GM10847 (cell line): Measurements from ENCODE around the gene PPP1R14C.

ENCODE experiments used
- POLR2A ChIP-seq: IDR thresholded peaks from 2 replicates; pipeline ENCODE4 v1.6.1; 2011; ENCODE audit not compliant: insufficient read length; ENCODE audit errors: extremely low read depth

Gene PPP1R14C

DNA sequence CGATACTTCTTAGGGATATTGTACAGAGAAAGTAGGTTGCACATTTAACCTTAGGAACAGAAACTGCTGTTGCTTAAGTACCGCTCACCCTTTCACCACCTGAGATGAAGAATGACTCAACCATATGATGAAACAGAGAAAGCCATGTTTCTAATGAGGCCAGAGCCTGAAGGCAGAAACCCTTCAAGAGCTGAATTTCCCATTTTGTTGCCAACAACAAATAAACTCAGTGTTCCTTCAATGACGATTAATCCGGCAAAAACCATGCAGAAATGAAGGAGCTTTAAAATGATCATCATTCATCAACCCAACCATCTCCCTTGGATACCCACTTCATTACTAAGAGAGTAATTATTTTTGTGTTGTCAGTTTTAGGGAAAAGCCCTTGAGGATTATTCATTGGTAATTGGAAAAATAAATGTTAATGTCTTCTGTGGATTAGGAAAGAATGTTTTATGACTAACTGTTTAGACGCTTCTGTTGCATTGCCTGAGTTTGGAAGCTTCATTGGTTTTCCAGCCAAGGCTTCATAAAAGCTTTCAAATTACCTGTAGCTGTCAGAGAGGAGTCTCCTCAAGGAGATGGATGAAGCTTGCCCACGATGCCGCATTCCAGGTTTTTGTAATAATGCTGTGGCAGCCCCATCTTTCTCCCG lies 113.9 kb downstream of the PPP1R14C start:
- TF ChIP-seq POLR2A = no peak

DNA sequence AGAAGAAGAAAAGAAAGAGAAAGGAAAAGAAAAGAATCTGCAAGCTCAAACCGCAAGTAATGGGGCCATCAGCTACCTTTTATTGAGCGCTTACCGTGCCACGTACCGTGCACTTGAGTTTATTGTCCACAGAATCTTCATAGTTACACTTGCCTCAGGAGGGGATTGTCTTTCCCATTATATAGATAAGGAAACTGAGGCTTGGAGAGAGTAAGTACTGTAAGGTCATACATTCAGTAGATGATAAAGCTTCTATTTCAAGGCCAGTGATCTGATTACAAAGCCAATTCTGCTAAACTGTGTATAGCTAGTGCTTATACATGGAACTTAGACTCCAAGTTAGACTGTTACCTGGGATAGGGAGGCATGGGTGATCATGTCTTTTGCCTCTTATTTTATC lies 115.5 kb downstream of the PPP1R14C start:
- TF ChIP-seq POLR2A = no peak

DNA sequence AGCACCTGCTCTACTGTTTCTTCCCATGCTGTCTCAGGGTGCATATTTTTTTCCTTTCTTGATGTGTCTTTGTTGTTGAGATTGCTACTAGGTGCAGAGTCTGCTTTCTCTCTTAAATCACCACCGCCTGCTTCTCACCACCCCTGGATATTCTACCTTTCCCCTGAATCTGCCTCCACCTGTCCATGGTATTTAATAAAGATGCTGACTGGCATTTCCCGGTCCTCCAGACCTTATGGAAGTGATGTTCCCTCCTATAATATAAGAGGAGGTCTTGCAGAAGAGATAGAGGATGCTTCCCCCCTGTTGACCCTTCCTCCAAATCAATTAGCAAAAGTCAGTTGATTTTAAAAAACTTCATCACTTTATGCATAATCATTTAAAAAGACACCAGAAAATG lies 118.1 kb downstream of the PPP1R14C start:
- no peak for TF ChIP-seq POLR2A

DNA sequence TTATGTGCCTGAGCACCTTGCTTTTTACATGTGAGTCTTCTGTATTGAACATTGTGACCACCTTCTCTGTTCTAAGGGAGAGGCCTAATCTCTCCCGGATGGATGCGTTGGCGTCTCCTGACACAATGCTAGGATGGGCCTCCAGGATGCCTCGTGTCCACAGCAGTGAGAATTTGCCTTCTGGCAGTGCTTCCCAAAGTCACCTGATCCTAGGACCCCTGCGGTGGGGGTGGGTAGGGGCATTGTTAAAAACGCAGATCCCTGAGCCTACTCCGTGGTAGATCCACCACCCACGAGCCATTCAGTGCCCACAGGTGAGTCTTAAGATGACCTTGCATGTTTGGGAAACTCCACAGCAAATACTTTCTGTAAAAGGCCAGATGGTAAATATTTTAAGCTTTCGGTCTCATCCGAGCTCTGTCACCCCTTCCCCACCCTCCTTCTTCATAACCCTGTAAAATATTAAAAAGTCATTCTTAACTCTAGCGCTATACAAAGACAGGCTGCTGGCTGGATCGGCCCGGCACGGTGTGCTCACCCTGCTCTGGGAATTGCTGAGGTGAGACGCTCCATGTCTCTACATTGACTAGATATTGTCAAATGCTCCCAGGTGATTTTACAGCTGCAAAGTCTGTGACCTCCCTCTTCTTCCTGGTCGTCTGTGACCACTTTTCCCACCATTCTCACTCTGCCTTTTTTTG lies 119.3 kb downstream of the PPP1R14C start:
- no peak for TF ChIP-seq POLR2A

DNA sequence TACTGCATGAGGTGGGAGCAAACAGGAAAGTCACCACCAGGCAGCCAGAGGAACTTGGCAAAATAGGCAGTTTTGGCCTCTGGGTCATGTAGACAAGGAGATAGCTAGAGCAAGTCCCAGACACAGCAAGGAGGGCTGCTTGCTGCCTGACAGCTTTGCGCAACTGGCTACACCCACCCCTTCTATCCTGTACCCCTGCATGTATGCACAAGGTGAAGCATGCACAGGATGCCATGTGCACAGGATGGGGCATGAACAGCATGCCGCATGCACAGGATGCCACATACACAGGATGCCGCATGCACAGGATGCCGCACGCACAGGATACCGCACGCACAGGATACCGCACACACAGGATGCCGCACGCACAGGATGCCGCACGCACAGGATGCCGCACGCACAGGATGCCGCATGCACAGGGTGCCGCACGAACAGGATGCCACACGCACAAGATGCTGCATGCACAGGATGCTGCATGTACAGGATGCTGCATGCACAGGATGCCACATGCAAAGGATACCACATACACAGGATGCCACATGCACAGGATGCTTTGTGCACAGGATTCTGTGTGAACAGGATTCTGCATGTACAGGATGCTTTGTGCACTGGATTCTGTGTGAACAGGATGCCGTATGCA lies 121.0 kb downstream of the PPP1R14C start:
- no peak for TF ChIP-seq POLR2A

DNA sequence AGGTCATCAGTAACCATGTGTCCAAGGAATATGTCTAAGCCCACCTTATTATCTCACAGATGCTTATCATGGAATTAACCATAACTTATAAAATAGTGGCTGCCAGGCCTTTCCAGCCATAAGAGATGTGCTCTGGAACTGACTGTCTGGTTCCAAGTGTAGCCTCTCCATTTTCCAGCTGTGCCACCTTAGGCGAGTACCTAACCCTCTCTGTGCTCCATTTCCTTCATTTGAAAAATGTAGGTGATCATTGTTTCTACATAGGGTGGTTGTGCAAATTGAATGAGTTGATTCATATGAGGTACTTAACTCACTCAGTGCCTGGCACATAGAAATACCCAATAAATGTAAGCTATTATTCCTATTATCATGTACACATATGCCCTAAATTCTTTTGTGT lies 123.5 kb downstream of the PPP1R14C start:
- no peak for TF ChIP-seq POLR2A

DNA sequence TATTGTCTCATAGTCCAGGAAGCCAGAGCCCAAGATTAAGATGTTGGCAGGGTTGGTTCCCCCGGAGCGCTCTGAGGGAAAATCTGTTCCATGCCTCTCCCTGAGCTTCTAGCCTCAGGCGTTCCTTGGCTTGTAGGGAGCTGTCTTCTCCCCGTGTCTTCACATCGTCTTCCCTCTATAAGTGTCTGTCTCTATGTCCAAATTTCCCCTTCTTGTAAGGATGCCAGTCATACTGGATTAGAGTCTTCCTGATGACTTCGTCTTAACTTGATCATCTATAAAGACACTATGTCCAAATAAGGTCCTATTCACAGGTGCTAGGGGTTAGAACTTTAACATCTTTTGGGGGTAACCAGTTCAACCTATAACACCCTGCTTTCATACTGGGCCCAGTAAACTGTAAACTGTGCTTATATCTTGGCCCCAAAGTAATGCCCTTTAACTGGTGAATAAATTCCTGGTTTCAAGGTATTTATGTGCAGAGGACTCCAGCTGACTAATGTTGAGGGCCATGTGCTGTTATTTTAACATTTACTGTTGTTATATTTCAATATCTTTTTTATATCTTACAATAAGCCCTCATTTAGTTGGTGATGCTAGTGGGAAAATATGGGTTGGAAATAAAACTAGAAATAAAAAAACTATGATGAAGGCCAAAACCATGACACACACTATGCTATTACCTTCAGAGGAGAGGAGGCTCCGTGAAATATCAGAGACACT lies 124.3 kb downstream of the PPP1R14C start:
- TF ChIP-seq POLR2A = no peak

DNA sequence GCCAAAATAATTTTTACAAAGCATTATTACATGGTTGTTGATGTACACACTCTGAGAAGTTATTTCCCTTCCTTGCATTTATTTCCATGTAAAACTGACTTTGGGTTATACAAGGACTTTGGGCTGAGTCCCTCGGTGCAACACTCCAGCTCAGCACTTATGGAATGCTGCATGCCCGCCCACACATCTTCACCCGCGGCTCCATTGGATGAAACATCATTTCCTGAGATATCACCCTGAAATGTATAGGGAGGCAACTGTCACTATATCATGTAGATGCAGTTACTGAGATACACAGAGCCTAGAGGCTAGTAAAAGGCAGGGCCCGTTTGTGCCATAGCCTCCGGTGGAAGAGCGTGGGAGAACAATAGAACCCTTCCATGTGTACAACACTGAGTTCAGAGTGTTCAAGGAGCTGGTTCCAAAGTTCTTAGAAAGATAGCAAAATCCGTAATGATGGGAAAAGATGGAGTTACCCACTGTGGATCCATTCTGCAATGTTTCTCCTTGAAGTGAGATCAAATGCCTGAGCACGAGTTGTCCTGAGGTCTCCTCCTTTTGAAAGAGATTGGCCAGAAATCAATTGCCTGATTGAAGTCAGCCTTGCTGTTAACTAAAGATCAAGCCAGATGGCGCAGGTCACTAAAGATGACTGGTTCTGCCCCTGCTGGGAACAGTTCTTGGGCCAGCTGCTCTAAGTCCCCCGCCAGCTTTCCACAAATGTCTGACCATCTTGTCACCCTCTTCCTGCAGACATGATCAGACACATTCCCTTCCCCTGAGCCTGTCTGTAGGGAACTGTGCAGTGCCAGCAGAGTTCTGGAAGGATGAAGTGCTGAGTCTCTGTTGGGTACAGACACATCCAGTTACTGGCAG lies 125.1 kb downstream of the PPP1R14C start:
- TF ChIP-seq POLR2A = no peak

DNA sequence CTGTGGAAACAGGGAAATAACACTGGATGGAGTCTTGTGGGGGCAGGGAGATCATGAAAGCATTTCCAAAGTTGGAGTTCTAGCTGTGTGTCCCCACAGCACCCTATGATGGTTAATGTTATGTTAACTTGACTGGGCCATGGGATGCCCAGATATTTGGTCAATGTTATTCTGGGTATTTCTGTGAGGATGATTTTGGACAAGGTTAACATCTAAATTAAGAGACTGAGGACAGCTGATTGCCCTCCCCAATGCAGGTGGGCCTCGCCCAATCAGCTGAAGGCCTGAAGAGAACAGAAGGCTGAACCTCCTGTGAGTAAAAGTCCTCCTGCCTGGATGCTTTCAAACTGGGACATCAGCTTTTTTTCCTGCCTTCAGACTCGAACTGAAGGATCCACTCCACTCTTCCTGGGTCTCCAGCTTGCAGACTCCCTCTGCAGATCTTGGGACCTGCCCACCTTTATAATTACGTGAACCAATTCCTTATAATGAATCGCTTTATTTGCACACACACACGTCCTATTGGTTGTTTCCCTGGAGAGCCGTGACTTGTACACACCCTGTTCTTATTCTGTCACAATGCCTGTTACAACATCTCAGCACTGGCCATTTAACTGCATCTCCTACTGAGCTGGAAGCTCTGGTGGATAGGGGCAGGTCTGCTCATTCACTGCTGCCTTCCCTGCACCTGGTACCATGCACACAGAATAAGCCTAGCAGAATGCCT lies 126.4 kb downstream of the PPP1R14C start:
- TF ChIP-seq POLR2A = no peak

DNA sequence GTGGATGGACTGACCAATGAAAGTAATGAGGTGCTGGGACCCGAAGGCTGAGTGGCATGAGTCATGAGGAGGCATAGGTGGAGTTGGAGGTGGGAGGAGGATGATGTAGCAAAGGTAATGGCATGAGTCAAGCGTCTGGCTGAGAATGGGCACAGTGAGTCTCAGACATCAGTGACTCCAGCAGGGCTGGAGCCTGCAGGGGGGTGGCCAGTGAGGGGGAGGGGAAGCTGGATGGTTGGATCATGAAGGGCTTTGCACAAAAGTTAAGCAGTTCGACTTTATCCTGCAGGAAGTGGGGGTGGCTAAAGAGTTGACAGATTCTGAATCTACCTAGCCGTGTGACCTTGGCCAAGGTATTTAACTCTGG lies 127.0 kb downstream of the PPP1R14C start:
- TF ChIP-seq POLR2A = no peak

DNA sequence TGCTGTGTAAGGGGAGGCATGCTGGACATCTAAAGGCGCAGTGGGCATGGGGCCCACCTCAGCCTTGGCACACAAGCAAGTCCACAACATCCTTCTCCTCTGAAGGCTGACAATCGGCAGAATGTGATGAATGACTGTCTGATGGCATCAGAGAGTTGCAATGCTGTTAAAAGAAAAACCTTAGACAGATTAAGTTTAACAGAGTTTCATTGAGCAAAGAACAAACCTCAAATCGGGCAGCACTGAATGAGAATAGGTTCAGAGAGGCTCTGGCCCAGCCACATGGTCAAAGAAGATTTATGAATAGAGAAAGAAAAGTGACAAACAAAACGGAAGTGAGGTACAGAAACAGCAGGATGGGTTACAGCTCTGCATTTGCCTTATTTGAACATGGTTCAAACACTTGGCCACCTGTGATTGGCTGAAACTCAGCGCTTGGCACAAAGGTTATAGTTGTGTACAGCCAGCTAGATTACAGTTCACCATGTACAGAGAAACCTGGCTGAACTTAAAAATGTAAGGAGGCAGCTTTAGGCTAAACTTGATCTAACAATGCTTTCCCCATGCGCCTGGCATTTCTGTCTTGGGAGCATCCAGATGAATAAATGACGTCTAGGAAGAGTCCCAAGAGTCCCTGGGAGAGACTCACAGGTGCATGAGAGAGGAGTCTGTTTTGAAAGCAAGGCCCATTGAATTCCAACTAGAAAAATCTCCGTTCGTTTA lies 127.6 kb downstream of the PPP1R14C start:
- TF ChIP-seq POLR2A = no peak

DNA sequence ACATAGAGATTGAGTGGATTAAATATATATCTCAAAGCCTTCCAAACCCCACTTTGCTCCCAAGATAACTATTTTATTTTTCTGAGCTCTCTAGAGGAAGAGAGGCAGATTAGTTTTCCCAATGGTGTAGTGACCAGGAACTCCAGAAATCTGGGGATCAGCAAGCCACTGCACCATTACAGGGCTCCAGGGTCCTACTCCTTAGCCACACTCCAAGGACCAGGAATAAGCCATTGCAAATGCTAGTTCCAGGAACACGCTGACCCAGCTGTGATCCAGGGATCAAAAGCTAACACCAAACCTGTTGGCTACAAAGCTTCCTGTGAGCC lies 128.3 kb downstream of the PPP1R14C start:
- no peak for TF ChIP-seq POLR2A

DNA sequence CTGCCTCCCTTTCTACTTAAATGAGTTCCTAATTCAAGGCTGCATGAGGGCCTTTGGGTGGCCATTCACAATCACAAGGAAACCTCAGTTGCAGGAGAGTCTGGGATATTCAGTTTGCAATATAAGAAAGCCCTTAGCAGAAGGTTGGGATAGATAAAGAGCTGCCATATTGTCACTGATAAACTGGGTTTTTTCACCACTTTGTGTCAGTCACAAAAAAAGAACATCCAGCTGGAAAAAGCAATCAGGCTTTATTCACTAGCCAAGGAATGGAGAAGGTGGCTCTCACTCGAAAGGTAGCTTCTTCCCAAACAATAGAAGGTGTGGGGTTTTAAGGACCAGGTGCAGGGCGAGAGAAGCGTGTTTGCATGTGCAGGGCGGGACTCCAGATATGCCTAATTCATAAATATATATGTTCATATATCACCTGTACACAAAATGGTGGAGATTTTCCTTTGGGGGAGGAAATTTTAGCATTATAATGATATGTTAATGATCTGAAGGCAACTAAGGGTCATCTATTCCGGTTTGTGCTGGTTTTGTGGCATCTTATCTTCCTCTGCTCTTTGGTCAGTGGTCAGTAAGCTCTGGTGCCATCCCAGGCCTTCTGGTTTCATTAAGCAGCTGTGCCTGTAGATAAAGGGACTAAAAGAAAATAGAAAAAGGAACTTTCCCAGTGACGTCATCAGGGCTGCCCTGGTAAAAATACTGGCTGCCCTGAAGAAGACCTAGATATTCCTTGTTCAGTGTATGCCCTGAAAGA lies 128.8 kb downstream of the PPP1R14C start:
- no peak for TF ChIP-seq POLR2A
